K562 (cell line): Measurements from ENCODE around the gene DGUOK. TPM values are rescaled to one million over a fixed set of nuclear protein-coding genes. Genes with fewer than 3 reads are reported as not detected.

ENCODE experiments used
- ADNP ChIP-seq: fragments of 200-800 bp; sonication (Bioruptor generic); IDR thresholded peaks from 2 replicates; pipeline ENCODE4 v1.6.1; 2016; ENCODE audit warnings: missing genetic modification characterization, missing compliant biosample characterization
- CEBPG ChIP-seq, 3 experiments: fragments of 200-800 bp in 1 of 3; sonication (Bioruptor generic) in 1 of 3; sonication (generic) in 1 of 3; formaldehyde crosslinking in 1 of 3; IDR thresholded peaks in 2 of 3; conservative IDR thresholded peaks in 1 of 3; 2 replicates each; pipeline versions ENCODE4 v1.6.1 to v1.8.0; 2016 to 2022; ENCODE audit warnings: missing compliant biosample characterization in 2 of 3, missing genetic modification characterization in 2 of 3, mild to moderate bottlenecking in 1 of 3, missing genetic modification reagents in 1 of 3
- CTCFL ChIP-seq: IDR thresholded peaks from 2 replicates; pipeline ENCODE4 v1.6.1; 2011; ENCODE audit warnings: borderline replicate concordance, low read depth, mild to moderate bottlenecking, moderate library complexity, low read length; ENCODE audit not compliant: insufficient read depth, poor library complexity, severe bottlenecking
- FOXA3 ChIP-seq, 2 experiments: fragments of 450-650 bp in 1 of 2; sonication (generic) in 1 of 2; formaldehyde crosslinking; IDR thresholded peaks in 1 of 2; conservative IDR thresholded peaks in 1 of 2; 2 replicates each; pipeline versions ENCODE4 v1.4.0 to v1.8.0; 2020 to 2022; ENCODE audit warnings: mild to moderate bottlenecking in 2 of 2, missing genetic modification reagents in 1 of 2
- FOXK2 ChIP-seq, 2 experiments: fragments of 450-650 bp; IDR thresholded peaks in 1 of 2; conservative IDR thresholded peaks in 1 of 2; 2 replicates each; pipeline ENCODE4 v1.6.1; 2016; ENCODE audit warnings: low read depth in 2 of 2, mild to moderate bottlenecking in 1 of 2
- HDGF ChIP-seq: fragments of 450-650 bp; IDR thresholded peaks from 2 replicates; pipeline ENCODE4 v1.6.1; 2016
- HNRNPL ChIP-seq: fragments of 200-400 bp; formaldehyde crosslinking; IDR thresholded peaks from 2 replicates; pipeline ENCODE4 v1.6.1; 2017; ENCODE audit warnings: low read depth, mild to moderate bottlenecking, low read length
- JUN ChIP-seq, 2 experiments: sonication (generic) in 1 of 2; formaldehyde crosslinking in 1 of 2; IDR thresholded peaks; 2 replicates each; pipeline versions ENCODE4 v1.6.1 to v1.8.0; 2012 to 2022; ENCODE audit warnings: borderline replicate concordance in 2 of 2, mild to moderate bottlenecking in 2 of 2, improper control_type of control experiment in 1 of 2, low read depth in 1 of 2, low read length in 1 of 2, missing genetic modification reagents in 1 of 2
- KAT2B ChIP-seq: IDR thresholded peaks from one replicate; pipeline ENCODE4 v1.6.1; 2012; ENCODE audit warnings: low read depth, mild to moderate bottlenecking, control low read depth, inconsistent platforms, low read length, moderate library complexity
- MAZ ChIP-seq, 2 experiments: fragments of 450-650 bp in 1 of 2; sonication (generic) in 1 of 2; formaldehyde crosslinking; IDR thresholded peaks in 1 of 2; conservative IDR thresholded peaks in 1 of 2; 2 replicates each; pipeline versions ENCODE4 v1.4.0 to v1.5.0; 2020; ENCODE audit warnings: mild to moderate bottlenecking in 1 of 2, missing genetic modification reagents in 1 of 2
- NELFE ChIP-seq: IDR thresholded peaks from 2 replicates; pipeline ENCODE4 v1.6.1; 2011; ENCODE audit warnings: mild to moderate bottlenecking; ENCODE audit not compliant: insufficient read depth, insufficient read length
- NR2F6 ChIP-seq: fragments of 450-650 bp; formaldehyde crosslinking; IDR thresholded peaks from 2 replicates; pipeline ENCODE4 v1.4.0; 2020; ENCODE audit warnings: mild to moderate bottlenecking
- PML ChIP-seq: IDR thresholded peaks from 2 replicates; pipeline ENCODE4 v1.6.1; 2012; ENCODE audit warnings: low read length, inconsistent platforms
- POLR3G ChIP-seq: IDR thresholded peaks from 2 replicates; pipeline ENCODE4 v1.6.1; 2011; ENCODE audit not compliant: insufficient read length, insufficient replicate concordance; ENCODE audit errors: extremely low read depth
- RNF2 ChIP-seq: sonication (generic); IDR thresholded peaks from 2 replicates; pipeline ENCODE4 v1.6.1; 2016
- TCF3 ChIP-seq: sonication (generic); formaldehyde crosslinking; IDR thresholded peaks from 2 replicates; pipeline ENCODE4 v1.4.0; 2020; ENCODE audit warnings: mild to moderate bottlenecking, missing genetic modification reagents
- ZNF134 ChIP-seq: fragments of 250-450 bp; sonication (Bioruptor Pico); conservative IDR thresholded peaks from 2 replicates; pipeline ENCODE4 v1.4.0; 2020
- ZNF274 ChIP-seq: IDR thresholded peaks from 2 replicates; pipeline ENCODE4 v1.6.1; 2011; ENCODE audit warnings: low read depth, mild to moderate bottlenecking, low read length, moderate library complexity, borderline replicate concordance
- ZNF551 ChIP-seq: fragments of 250-450 bp; sonication (Bioruptor Pico); IDR thresholded peaks from 2 replicates; pipeline ENCODE4 v1.5.0; 2021; ENCODE audit warnings: mild to moderate bottlenecking, moderate library complexity
- ZNF77 ChIP-seq: fragments of 250-450 bp; sonication (Bioruptor Pico); IDR thresholded peaks from 2 replicates; pipeline ENCODE4 v1.5.0; 2020
- polyA plus RNA-seq, 8 experiments: library from polyadenylated mRNA; depleted of rRNA in 4 of 8; stranded (reverse) in 5 of 8; unstranded in 3 of 8; fragments of >200 nt; fragmentation: Nextera tagmentation in 2 of 8; fragmentation: Illumina TruSeq in 1 of 8; extraction: Ambion mirVana in 2 of 8; extraction: Trizol in 1 of 8; gene quantifications; 2 replicates each; pipeline versions ENCODE4 v1.2.1 to v1.2.3, GENCODE V29; 2011 to 2014; ENCODE audit warnings: inconsistent platforms in 1 of 8, missing spikeins in 1 of 8
- total RNA-seq, 7 experiments: library from RNA; depleted of rRNA in 6 of 7; stranded (reverse); fragments of >200 nt in 6 of 7; fragmentation: Illumina TruSeq in 2 of 7; extraction: Trizol in 2 of 7; gene quantifications; 2 replicates each; pipeline versions ENCODE4 v1.2.1 to v1.2.3, GENCODE V29; 2011 to 2021; ENCODE audit warnings: low replicate concordance in 1 of 7
- TF ChIP-seq, protein P1 (sequence below): fragments of 250-450 bp; sonication (Bioruptor Pico); IDR thresholded peaks from 2 replicates; pipeline ENCODE4 v1.8.0; 2021; ENCODE audit warnings: borderline replicate concordance, mild to moderate bottlenecking, moderate library complexity; ENCODE audit not compliant: poor library complexity, severe bottlenecking
- TF ChIP-seq, protein P2 (sequence below): fragments of 450-650 bp; formaldehyde crosslinking; IDR thresholded peaks from 2 replicates; pipeline ENCODE4 v1.4.0; 2022; ENCODE audit warnings: missing genetic modification characterization

Gene DGUOK
- total and polyA plus RNA-seq, 9 of the 15 experiments (the other 6 are each of a cell fraction or from before 2014, with no cell fraction given): 67.0 to 288 (median 126) TPM

GRCh38 chr2:73926493-73927327, at the start of gene DGUOK (continued):
- peak; percentile 75; the same call in 1 of the 2 replicates for TF ChIP-seq JUN (IDR thresholded peaks at IDR 0.05; ENCODE audit: borderline replicate concordance, low read depth, low read length)
- TF ChIP-seq JUN (CRISPR knock-in tag; IDR thresholded peaks at IDR 0.05; ENCODE audit: borderline replicate concordance): peak; percentile 52; the same call in 1 of the 2 replicates
- no peak for TF ChIP-seq TCF3 (CRISPR knock-in tag)
- no peak for TF ChIP-seq CTCFL
- TF ChIP-seq ZNF551 (CRISPR knock-in tag): no peak
- peak; percentile 31; the same call in 1 of the 2 replicates for TF ChIP-seq RNF2
- TF ChIP-seq CEBPG (CRISPR knock-in tag; IDR thresholded peaks at IDR 0.05): peak; percentile 66
- peak; percentile 54 to 85 for TF ChIP-seq CEBPG (tag; conservative IDR thresholded peaks at IDR 0.05 in 1 of 2, IDR thresholded peaks at IDR 0.05 in 1 of 2)
- TF ChIP-seq, protein P1, sequence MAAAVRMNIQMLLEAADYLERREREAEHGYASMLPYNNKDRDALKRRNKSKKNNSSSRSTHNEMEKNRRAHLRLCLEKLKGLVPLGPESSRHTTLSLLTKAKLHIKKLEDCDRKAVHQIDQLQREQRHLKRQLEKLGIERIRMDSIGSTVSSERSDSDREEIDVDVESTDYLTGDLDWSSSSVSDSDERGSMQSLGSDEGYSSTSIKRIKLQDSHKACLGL: peak; percentile 46
- TF ChIP-seq HNRNPL: no peak
- TF ChIP-seq, protein P2, sequence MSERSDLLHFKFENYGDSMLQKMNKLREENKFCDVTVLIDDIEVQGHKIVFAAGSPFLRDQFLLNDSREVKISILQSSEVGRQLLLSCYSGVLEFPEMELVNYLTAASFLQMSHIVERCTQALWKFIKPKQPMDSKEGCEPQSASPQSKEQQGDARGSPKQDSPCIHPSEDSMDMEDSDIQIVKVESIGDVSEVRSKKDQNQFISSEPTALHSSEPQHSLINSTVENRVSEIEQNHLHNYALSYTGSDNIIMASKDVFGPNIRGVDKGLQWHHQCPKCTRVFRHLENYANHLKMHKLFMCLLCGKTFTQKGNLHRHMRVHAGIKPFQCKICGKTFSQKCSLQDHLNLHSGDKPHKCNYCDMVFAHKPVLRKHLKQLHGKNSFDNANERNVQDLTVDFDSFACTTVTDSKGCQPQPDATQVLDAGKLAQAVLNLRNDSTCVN (CRISPR knock-in tag): no peak
- TF ChIP-seq HDGF: no peak
- peak; percentile 86; the same call in 1 of the 2 replicates for TF ChIP-seq PML
- TF ChIP-seq MAZ (CRISPR knock-in tag; conservative IDR thresholded peaks at IDR 0.05 in 1 of 2, IDR thresholded peaks at IDR 0.05 in 1 of 2): peak; percentile 24 to 45; a peak in 1 of 4 replicates
- no peak for TF ChIP-seq POLR3G
- no peak for TF ChIP-seq ZNF134 (CRISPR knock-in tag)
- TF ChIP-seq NR2F6 (CRISPR knock-in tag): no peak
- no peak for TF ChIP-seq KAT2B
- no peak for TF ChIP-seq ZNF77 (CRISPR knock-in tag)
- TF ChIP-seq ZNF274: no peak
- TF ChIP-seq NELFE: no peak
- peak; percentile 59 to 60; a peak in 2 of 4 replicates for TF ChIP-seq FOXK2 (conservative IDR thresholded peaks at IDR 0.05 in 1 of 2, IDR thresholded peaks at IDR 0.05 in 1 of 2; ENCODE audit: low read depth in 2 of 2)
- 0 out of 4 replicates have a peak, but pooled peaks of 1 of the 2 experiments have one; percentile 14 for TF ChIP-seq FOXA3 (CRISPR knock-in tag; conservative IDR thresholded peaks at IDR 0.05 in 1 of 2, IDR thresholded peaks at IDR 0.05 in 1 of 2)
- no peak for TF ChIP-seq ADNP (tag)
